Stimulated activated CD8-positive, alpha-beta memory T cell treated with anti-CD3 and anti-CD28 coated beads, Interleukin-4, amount 100 ng/mL, for 1 hour (primary cell): Measurements from ENCODE around the gene MACIR.
A peak's percentile ranks its signal among the peaks of the same experiment; 100 is the strongest.
"Not testable (repeated sequence)": the region's sequence is repeated elsewhere in the genome, so short reads cannot be mapped to it uniquely, and the experiment has no call there.

Experiments used
- DNase-seq, 2 donors: peaks; one replicate each; pipeline ENCODE4 v3.0.0-alpha.2; 2020; ENCODE audit warnings: low read depth in 2 of 2, low spot score in 1 of 2

Gene MACIR

GRCh38 chr5:103258368-103258956 is at the start of gene MACIR:
Gene MACIR, plus strand, starts transcription at chr5:103258763. Its CDS starts 17,157 bp downstream, at chr5:103275920.
- peak; percentile 84 to 88 for DNase-seq

- DNase-seq, result no peak
These were observed 49.5 kb upstream of the MACIR start for GRCh38 chr5:103209065-103209464.

GRCh38 chr5:103210952-103211351 is 47.6 kb upstream of the MACIR start:
- no peak for DNase-seq

- DNase-seq, result no peak
These were observed 46.7 kb upstream of the MACIR start for GRCh38 chr5:103211576-103212561.

- no peak for DNase-seq
These were observed 42.4 kb upstream of the MACIR start for GRCh38 chr5:103216137-103216536.

- no peak for DNase-seq
These were observed 41.9 kb upstream of the MACIR start for GRCh38 chr5:103216697-103217096.

- no peak for DNase-seq
These were observed 41.5 kb upstream of the MACIR start for GRCh38 chr5:103217101-103217500.

- no peak for DNase-seq
These were observed 40.4 kb upstream of the MACIR start for GRCh38 chr5:103218164-103218563.

- not testable (repeated sequence) for DNase-seq
These were observed 39.5 kb upstream of the MACIR start for GRCh38 chr5:103219074-103219473.

GRCh38 chr5:103223031-103223955 is 35.3 kb upstream of the MACIR start:
- DNase-seq, result no peak

GRCh38 chr5:103224118-103224893 is 34.3 kb upstream of the MACIR start:
- DNase-seq, result no peak

- DNase-seq, result no peak
These were observed 33.7 kb upstream of the MACIR start for GRCh38 chr5:103224894-103225246.

- no peak for DNase-seq
These were observed 30.5 kb upstream of the MACIR start for GRCh38 chr5:103228061-103228460.

- DNase-seq, result no peak
These were observed 30.0 kb upstream of the MACIR start for GRCh38 chr5:103228588-103228987.

GRCh38 chr5:103232393-103232999 is 26.1 kb upstream of the MACIR start:
- DNase-seq, result no peak

GRCh38 chr5:103234239-103234975 is 24.2 kb upstream of the MACIR start:
- no peak for DNase-seq

GRCh38 chr5:103235891-103236290 is 22.7 kb upstream of the MACIR start:
- no peak for DNase-seq

GRCh38 chr5:103237778-103238177 is 20.8 kb upstream of the MACIR start:
- DNase-seq, result no peak

- no peak for DNase-seq
These were observed 14.9 kb upstream of the MACIR start for GRCh38 chr5:103243665-103244064.
